Right lobe of liver (tissue), 4 donors: ENCODE data around the gene COL2A1.

Experiments used
- POLR2A ChIP-seq: fragments of 450-650 bp; IDR thresholded peaks from one replicate; pipeline ENCODE4 v1.6.1; 2017; ENCODE audit warnings: antibody characterized with exemption, mild to moderate bottlenecking
- TF ChIP-seq, protein P1 (sequence below), 4 donors: fragments of 200-600 bp in 3 of 4; fragments of 450-650 bp in 1 of 4; IDR thresholded peaks; one replicate each; pipeline versions ENCODE4 v1.5.1 to v1.8.0; 2016 to 2022; ENCODE audit warnings: antibody characterized with exemption in 4 of 4, mild to moderate bottlenecking in 2 of 4
- donor health status: DM: no; HTN: no; CAD: no.
- donor health status: DM: no; HTN: no; CAD: no.
- donor health status: DM: no; HTN: yes; CAD: no.

DNA sequence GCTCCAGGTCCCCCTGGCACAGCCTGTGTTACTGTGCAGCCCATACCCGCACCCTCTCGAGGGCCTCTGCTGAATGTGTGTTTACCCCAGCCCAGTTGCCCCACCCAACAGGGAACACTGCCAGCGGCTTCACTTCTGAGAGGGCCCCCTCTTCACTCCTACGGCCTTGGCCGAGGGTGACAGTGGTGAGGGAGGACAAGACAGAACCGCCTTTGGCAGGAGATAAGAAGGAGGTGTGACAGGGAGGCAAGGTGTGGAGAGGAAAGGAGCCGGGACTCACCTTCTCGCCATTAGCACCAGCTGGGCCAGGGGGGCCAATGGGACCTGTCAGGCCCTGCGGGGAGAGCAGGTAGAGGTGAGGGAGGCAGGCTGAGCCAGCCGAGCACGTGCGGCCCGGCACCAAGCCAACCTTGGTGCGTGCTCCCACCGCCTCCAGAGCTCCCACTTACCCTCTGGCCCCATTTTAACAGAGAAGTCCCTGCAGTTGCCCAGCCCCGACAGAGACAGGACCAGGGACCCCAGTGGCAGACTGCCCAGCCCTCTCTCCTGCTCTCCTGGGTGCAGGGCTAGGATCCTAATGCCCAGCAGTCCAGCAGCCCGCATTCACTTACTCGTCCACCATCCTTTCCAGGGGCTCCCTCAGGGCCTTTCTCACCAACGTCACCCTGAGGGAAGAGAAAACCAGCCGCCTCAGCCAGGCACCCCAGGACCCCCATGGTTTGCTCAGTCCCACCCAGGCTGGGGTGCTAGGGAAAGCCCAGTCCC is 22.6 kb downstream of the COL2A1 start:
- TF ChIP-seq, protein P1, sequence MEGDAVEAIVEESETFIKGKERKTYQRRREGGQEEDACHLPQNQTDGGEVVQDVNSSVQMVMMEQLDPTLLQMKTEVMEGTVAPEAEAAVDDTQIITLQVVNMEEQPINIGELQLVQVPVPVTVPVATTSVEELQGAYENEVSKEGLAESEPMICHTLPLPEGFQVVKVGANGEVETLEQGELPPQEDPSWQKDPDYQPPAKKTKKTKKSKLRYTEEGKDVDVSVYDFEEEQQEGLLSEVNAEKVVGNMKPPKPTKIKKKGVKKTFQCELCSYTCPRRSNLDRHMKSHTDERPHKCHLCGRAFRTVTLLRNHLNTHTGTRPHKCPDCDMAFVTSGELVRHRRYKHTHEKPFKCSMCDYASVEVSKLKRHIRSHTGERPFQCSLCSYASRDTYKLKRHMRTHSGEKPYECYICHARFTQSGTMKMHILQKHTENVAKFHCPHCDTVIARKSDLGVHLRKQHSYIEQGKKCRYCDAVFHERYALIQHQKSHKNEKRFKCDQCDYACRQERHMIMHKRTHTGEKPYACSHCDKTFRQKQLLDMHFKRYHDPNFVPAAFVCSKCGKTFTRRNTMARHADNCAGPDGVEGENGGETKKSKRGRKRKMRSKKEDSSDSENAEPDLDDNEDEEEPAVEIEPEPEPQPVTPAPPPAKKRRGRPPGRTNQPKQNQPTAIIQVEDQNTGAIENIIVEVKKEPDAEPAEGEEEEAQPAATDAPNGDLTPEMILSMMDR (IDR thresholded peaks at IDR 0.05), result no peak
- no peak for TF ChIP-seq POLR2A
